SH-SY5Y (cell line): ENCODE results near the gene ACSM6.

Experiments
- GATA2 ChIP-seq: IDR thresholded peaks from 2 replicates; pipeline ENCODE4 v1.6.1; 2011; ENCODE audit warnings: mild to moderate bottlenecking, low read depth, low read length
- GATA3 ChIP-seq: IDR thresholded peaks from 2 replicates; pipeline ENCODE4 v1.6.1; 2011; ENCODE audit warnings: low read depth, mild to moderate bottlenecking, low read length, moderate library complexity

DNA sequence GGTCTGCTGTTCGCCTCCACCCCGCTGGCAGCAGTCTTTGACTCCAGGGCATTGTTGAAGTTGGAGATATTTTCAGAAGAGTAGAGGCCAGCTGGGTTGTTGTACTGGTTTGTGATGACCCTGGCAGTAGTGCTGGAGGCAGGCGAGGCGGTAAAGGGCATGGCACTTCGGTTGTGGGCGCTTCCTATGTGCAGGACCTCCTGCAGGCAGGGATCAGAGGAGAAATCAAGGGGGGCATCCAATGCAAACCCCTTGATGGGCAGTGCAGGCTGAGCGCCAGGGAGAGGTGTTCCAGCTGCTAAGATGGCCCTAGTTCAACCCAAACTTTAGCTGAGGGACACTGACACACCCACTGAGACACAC lies 69.8 kb downstream of the ACSM6 start:
- TF ChIP-seq GATA3 (no peak), GATA2 (no peak)
